ENCODE results near the gene ADAMTS2. TPM values are rescaled to one million over a fixed set of nuclear protein-coding genes. Genes with fewer than 3 reads are reported as not detected.

Gene ADAMTS2
- total and polyA plus RNA-seq, 10 donors: 4.0 to 101 (median 47.5) TPM

DNA sequence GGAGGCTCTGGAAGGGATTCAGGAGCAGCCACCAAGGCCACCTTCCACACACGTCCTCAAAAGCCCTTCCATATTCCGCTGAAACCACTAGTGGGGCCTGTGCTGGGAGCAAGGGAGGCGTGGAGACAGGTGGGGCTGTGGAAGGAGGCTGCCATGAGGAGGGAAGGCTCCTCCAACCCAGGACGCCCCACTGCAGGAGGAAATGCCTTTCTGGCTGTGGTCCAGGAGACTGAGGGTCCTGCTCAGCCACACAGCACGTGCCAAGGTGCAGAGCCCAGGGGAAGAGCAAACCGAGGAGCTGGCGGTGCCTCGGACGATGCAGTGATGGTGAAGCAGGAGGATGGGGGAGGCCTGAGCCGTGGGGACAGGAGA, 49.5 kb downstream of the ADAMTS2 start:
- Histone ChIP-seq H3K4me1 (peaks cover 0 to 42% (median 0%) of the 10 kb centered on the region in 6 donors), H3K36me3 (peaks cover 0 to 1% (median 0%) of the 10 kb centered on the region in 6 donors), H3K9me3 (peaks cover 0 to 14% (median 10%) of the 10 kb centered on the region in 8 donors), H3K27ac (no peak overlapping the region), H3K4me3 (no peak overlapping the region), H3K27me3 (replicated peaks in 1 of 7) (peaks cover 0 to 9% (median 0%) of the 10 kb centered on the region in 7 donors)
- DNase-seq: peak; percentile 58
- WGBS, 5 donors: 66 to 80% (median 73%) methylated on average over 8 to 10 of the region's 10 CpGs
- TF ChIP-seq, protein P1, sequence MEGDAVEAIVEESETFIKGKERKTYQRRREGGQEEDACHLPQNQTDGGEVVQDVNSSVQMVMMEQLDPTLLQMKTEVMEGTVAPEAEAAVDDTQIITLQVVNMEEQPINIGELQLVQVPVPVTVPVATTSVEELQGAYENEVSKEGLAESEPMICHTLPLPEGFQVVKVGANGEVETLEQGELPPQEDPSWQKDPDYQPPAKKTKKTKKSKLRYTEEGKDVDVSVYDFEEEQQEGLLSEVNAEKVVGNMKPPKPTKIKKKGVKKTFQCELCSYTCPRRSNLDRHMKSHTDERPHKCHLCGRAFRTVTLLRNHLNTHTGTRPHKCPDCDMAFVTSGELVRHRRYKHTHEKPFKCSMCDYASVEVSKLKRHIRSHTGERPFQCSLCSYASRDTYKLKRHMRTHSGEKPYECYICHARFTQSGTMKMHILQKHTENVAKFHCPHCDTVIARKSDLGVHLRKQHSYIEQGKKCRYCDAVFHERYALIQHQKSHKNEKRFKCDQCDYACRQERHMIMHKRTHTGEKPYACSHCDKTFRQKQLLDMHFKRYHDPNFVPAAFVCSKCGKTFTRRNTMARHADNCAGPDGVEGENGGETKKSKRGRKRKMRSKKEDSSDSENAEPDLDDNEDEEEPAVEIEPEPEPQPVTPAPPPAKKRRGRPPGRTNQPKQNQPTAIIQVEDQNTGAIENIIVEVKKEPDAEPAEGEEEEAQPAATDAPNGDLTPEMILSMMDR (IDR thresholded peaks at IDR 0.05 in 8 of 11, conservative IDR thresholded peaks at IDR 0.05 in 3 of 11): no peak
- TF ChIP-seq POLR2AphosphoS5 (IDR thresholded peaks at IDR 0.05): no peak
- TF ChIP-seq POLR2A (IDR thresholded peaks at IDR 0.05): no peak
- intact Hi-C loops (cut with DNase I; ENCODE audit: low total_unique reads): no loop called here

DNA sequence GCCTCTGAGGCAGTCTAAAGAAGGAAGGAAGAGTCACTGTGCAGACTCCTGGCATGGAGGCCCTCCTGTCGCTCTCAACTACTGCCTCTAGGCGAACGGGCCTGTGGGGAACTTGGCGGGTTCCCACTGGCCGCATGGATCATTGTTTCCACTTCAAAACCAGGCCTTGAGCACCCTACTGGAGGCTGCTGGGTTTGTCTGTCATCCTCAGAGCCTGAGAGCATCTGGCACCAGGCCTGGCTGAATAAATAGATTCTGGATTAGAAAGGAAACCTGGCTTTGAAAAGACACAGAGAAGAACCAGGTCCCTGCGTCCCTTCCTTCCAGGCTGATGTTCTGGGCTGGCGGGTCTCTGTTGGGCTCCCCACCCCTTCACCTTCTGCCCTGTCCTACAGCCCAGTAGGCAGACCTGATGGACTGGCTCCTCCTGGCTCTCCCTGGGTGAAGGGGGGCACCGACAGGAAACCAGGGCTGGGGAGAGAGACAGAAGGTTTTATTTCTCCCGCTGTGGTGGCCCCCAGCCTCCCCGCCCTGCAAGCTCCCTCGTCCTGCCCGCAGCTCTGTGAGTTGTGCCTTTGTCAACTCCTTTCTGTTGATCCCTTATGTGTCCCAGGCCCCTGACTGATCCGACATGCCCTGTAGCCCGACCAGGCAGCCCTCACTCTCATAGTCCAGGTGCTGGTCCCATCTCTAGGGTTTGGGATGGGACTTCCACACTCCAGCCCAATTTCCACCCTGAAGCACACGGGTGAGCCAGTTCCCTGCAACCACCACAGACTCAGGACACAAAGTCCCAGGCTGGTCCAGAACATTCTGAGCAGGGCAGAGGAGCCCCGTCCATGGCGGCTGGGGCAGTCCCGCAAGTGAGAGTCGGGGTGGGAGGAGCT, 50.1 kb downstream of the ADAMTS2 start:
- intact Hi-C loops (cut with DNase I; ENCODE audit: low total_unique reads): no loop called here
- no peak overlapping the region for H3K27ac ChIP-seq
- DNase-seq: peak; percentile 39

DNA sequence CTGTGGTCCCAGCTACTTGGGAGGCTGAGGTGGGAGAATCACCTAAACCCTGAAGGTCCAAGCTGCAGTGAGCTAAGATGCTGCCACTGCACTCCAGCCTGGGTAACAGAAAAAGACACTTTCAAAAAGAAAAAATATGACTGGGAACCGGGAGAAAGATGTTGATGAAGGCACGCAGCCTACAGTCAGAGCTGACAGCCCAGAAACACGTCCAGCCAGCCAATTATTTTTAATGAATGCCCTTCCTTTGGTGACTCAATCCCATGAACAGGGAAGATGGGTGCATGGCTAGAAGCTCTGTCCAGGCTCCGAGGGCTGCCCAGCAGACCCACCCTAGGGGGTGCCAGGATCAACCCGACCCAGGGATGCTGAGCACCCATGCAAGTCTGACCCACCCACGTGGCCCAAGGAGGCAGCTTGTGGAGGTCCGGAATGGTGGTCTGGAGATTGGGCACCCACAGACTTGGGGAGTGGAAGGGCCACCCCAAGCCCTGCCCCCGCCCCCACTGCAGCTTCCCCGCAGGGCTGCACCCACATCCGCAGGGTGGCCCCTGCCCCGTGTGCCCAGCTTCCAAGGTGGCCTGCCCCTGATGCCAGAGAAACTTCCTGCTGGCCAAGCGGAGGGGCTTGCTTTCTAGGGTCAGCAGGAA, 51.0 kb downstream of the ADAMTS2 start:
- TF ChIP-seq POLR2AphosphoS5 (IDR thresholded peaks at IDR 0.05) (no peak), POLR2A (IDR thresholded peaks at IDR 0.05) (no peak)
- TF ChIP-seq, protein P1 (IDR thresholded peaks at IDR 0.05 in 8 of 11, conservative IDR thresholded peaks at IDR 0.05 in 3 of 11): no peak
- Histone ChIP-seq H3K9me3 (peaks cover 0 to 14% (median 10%) of the 10 kb centered on the region in 8 donors), H3K4me1 (peaks cover 0 to 37% (median 0%) of the 10 kb centered on the region in 6 donors), H3K36me3 (peaks cover 0 to 4% (median 0%) of the 10 kb centered on the region in 6 donors), H3K27ac (no peak overlapping the region), H3K4me3 (no peak overlapping the region), H3K27me3 (replicated peaks in 1 of 7) (peaks cover 0 to 9% (median 0%) of the 10 kb centered on the region in 7 donors)
- 72 to 90% (median 83%) methylated on average over 6 to 12 of the region's 12 CpGs for WGBS, 5 donors
- intact Hi-C loops (cut with DNase I; ENCODE audit: low total_unique reads): no loop called here
- DNase-seq: peak; percentile 47

More for the DNA sequence above, 50.1 kb downstream of the ADAMTS2 start:
- Histone ChIP-seq H3K4me1 (peaks cover 0 to 37% (median 0%) of the 10 kb centered on the region in 6 donors), H3K27me3 (replicated peaks in 1 of 7) (peaks cover 0 to 9% (median 0%) of the 10 kb centered on the region in 7 donors), H3K36me3 (peaks cover 0 to 4% (median 0%) of the 10 kb centered on the region in 6 donors), H3K4me3 (no peak overlapping the region), H3K9me3 (peaks cover 0 to 14% (median 10%) of the 10 kb centered on the region in 8 donors)
- 72 to 84% (median 83%) methylated on average over 16 to 19 of the region's 19 CpGs for WGBS, 5 donors
- TF ChIP-seq POLR2A (IDR thresholded peaks at IDR 0.05): no peak
- no peak for TF ChIP-seq POLR2AphosphoS5 (IDR thresholded peaks at IDR 0.05)
- TF ChIP-seq, protein P1 (IDR thresholded peaks at IDR 0.05 in 8 of 11, conservative IDR thresholded peaks at IDR 0.05 in 3 of 11): no peak
